T-helper 2 cell treated with Interferon-gamma antibody and Interleukin-4, amounts not matched to agents 5 μg/mL and 100 μg/mL, for 36 hours (primary cell): ENCODE results near the gene NTMT2.
"Not testable (repeated sequence)": the region's sequence is repeated elsewhere in the genome, so short reads cannot be mapped to it uniquely, and the experiment has no call there.

Source experiments
- DNase-seq: peaks from one replicate; pipeline ENCODE4 v3.0.0; 2021; ENCODE audit warnings: low spot score
- H3K27ac Mint-ChIP-seq: one replicate; pipeline ENCODE4 v1.8.0; 2021; ENCODE audit warnings: mild to moderate bottlenecking, mixed read lengths
- H3K27me3 Mint-ChIP-seq: one replicate; pipeline ENCODE4 v1.8.0; 2021; ENCODE audit warnings: low read depth, mixed read lengths
- H3K36me3 Mint-ChIP-seq: one replicate; pipeline ENCODE4 v1.8.0; 2021; ENCODE audit warnings: low read depth, mixed read lengths
- H3K4me1 Mint-ChIP-seq: one replicate; pipeline ENCODE4 v1.8.0; 2021; ENCODE audit warnings: low read depth, mixed read lengths
- H3K4me3 Mint-ChIP-seq: one replicate; pipeline ENCODE4 v1.8.0; 2022; ENCODE audit warnings: mild to moderate bottlenecking, moderate library complexity, mixed read lengths
- H3K9me3 Mint-ChIP-seq: one replicate; pipeline ENCODE4 v1.8.0; 2021; ENCODE audit warnings: mixed read lengths

Gene NTMT2

GRCh38 chr1:170145770-170146676, at the start of gene NTMT2:
NTMT2 (plus strand) TSS chr1:170145959; CDS start chr1:170146108, 149 bp downstream.
- H3K9me3 Mint-ChIP-seq, result no peaks in the 10 kb centered on the region
- no peak within 1 kb of the TSS for H3K4me3 Mint-ChIP-seq
- no peak within 1 kb of the TSS for H3K27ac Mint-ChIP-seq
- no peaks in the 10 kb centered on the region for H3K4me1 Mint-ChIP-seq
- no peaks in the 10 kb centered on the region for H3K36me3 Mint-ChIP-seq
- no peaks in the 10 kb centered on the region for H3K27me3 Mint-ChIP-seq
- DNase-seq, result no peak

GRCh38 chr1:170095976-170096748, 49.6 kb upstream of the NTMT2 start:
- Mint-ChIP-seq H3K4me1 (no peaks in the 10 kb centered on the region), H3K9me3 (no peaks in the 10 kb centered on the region), H3K27ac (no peak overlapping the region), H3K36me3 (no peaks in the 10 kb centered on the region), H3K27me3 (peaks cover 8% of the 10 kb centered on the region), H3K4me3 (no peak overlapping the region)
- no peak for DNase-seq

DNA sequence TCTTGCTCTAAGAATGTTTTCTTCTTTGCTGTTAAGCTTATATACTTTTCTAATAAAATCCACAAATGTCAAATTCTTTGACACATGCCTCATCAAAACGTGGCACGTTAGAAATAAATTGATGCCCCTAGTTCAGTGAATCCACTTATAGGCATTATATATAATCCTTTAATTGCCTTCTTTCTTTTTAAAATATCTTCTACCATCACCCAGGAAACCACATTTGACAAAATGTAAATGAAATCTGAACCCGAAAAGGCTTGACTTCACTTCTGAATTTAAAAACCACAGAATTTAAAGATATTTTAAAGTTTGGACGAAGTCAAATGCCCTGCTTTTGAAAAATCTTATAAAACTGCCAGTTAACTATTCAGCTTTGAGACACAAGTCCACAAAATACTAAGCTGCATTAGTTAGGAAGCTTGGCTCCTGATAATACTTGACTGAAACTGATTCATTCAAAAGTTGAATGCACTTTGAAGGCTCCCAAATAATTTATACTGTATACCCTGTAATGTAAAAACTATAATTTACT, 48.9 kb upstream of the NTMT2 start:
- H3K9me3 Mint-ChIP-seq, result no peaks in the 10 kb centered on the region
- DNase-seq, result no peak
- H3K36me3 Mint-ChIP-seq, result no peaks in the 10 kb centered on the region
- no peaks in the 10 kb centered on the region for H3K4me1 Mint-ChIP-seq
- no peak overlapping the region for H3K27ac Mint-ChIP-seq
- H3K27me3 Mint-ChIP-seq, result peaks cover 8% of the 10 kb centered on the region
- H3K4me3 Mint-ChIP-seq, result no peak overlapping the region

GRCh38 chr1:170097449-170097948, 48.3 kb upstream of the NTMT2 start:
- DNase-seq, result no peak
- no peaks in the 10 kb centered on the region for H3K36me3 Mint-ChIP-seq
- no peaks in the 10 kb centered on the region for H3K9me3 Mint-ChIP-seq
- peaks cover 8% of the 10 kb centered on the region for H3K27me3 Mint-ChIP-seq
- no peak overlapping the region for H3K4me3 Mint-ChIP-seq
- H3K27ac Mint-ChIP-seq, result no peak overlapping the region
- H3K4me1 Mint-ChIP-seq, result no peaks in the 10 kb centered on the region

GRCh38 chr1:170113140-170113539, 32.6 kb upstream of the NTMT2 start:
- not testable (repeated sequence) for H3K9me3 Mint-ChIP-seq, H3K27ac Mint-ChIP-seq, DNase-seq, H3K27me3 Mint-ChIP-seq, H3K4me3 Mint-ChIP-seq, H3K36me3 Mint-ChIP-seq, H3K4me1 Mint-ChIP-seq

DNA sequence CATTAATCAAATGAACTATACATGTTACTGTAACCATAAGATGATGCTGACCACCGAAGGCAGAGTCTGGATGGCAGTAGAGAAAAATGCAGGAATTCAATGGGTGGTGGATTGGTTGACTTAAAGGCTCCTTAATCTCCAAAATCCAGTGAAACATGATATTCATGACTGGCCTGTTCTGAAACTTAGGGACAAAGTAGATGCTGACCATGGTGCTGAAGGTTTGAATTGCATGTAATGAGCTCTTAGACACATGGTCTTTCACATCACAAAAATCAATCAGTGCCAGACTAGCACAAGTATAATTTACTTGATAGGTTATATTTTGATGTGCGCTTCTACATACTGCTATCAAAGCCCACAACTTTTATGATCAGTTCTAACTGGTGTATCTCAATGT, 30.9 kb upstream of the NTMT2 start:
- no peaks in the 10 kb centered on the region for H3K36me3 Mint-ChIP-seq
- no peak overlapping the region for H3K27ac Mint-ChIP-seq
- H3K27me3 Mint-ChIP-seq, result no peaks in the 10 kb centered on the region
- no peaks in the 10 kb centered on the region for H3K4me1 Mint-ChIP-seq
- H3K9me3 Mint-ChIP-seq, result no peaks in the 10 kb centered on the region
- DNase-seq, result no peak
- no peak overlapping the region for H3K4me3 Mint-ChIP-seq

- no peak overlapping the region for H3K27ac Mint-ChIP-seq
- H3K36me3 Mint-ChIP-seq, result no peaks in the 10 kb centered on the region
- no peak for DNase-seq
- H3K27me3 Mint-ChIP-seq, result no peaks in the 10 kb centered on the region
- no peaks in the 10 kb centered on the region for H3K9me3 Mint-ChIP-seq
- no peak overlapping the region for H3K4me3 Mint-ChIP-seq
- no peaks in the 10 kb centered on the region for H3K4me1 Mint-ChIP-seq
Measured at GRCh38 chr1:170122366-170122765, 23.4 kb upstream of the NTMT2 start.

GRCh38 chr1:170125269-170125668, 20.5 kb upstream of the NTMT2 start:
- Mint-ChIP-seq H3K27ac (no peak overlapping the region), H3K4me1 (no peaks in the 10 kb centered on the region), H3K27me3 (peaks cover 2% of the 10 kb centered on the region), H3K36me3 (no peaks in the 10 kb centered on the region), H3K4me3 (no peak overlapping the region), H3K9me3 (no peaks in the 10 kb centered on the region)
- no peak for DNase-seq

- Mint-ChIP-seq H3K4me1 (no peaks in the 10 kb centered on the region), H3K27me3 (peaks cover 2% of the 10 kb centered on the region), H3K27ac (no peak overlapping the region), H3K36me3 (no peaks in the 10 kb centered on the region), H3K4me3 (no peak overlapping the region), H3K9me3 (no peaks in the 10 kb centered on the region)
- no peak for DNase-seq
Measured at GRCh38 chr1:170126696-170127095, 19.1 kb upstream of the NTMT2 start.

DNA sequence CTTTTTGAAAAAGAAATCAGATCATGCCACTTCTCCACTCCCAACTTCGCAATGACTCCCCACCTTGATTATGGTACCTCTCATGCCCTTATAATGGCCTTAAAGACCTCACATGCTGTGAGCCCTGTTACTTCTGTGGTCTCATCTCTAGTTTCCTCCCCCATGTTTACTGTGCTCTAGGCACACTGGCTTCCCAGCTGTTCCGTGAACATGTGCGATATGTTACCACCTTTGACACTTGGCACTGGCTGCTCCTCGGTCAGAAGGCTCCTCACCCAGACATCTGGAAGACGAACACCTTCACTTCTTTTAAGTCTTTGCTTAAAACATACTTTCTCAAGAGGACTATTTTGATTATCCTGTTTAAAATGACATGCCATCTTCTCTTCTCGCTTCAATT, 14.3 kb upstream of the NTMT2 start:
- Mint-ChIP-seq H3K9me3 (no peaks in the 10 kb centered on the region), H3K36me3 (no peaks in the 10 kb centered on the region), H3K4me1 (no peaks in the 10 kb centered on the region), H3K27me3 (peaks cover 2% of the 10 kb centered on the region), H3K27ac (no peak overlapping the region), H3K4me3 (no peak overlapping the region)
- DNase-seq, result no peak

DNA sequence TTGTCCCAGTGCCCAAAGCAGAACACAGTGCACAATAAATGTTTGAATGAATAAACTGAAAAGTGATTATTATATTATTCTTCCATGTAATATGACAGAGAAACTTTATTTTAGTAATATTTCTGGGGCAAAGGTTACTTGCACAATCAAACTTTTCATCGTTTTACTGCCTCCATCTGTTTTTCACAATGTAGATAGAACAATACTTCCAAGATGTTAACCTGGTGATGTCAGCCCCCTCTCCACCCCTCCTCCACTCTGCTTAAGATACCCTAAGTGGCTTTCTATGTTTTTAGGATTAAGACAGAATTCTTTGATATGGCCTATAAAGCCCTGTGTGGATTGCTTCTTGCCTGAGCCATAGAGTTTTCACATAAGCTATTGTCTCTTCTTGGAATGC, 13.8 kb upstream of the NTMT2 start:
- Mint-ChIP-seq H3K4me3 (no peak overlapping the region), H3K27me3 (peaks cover 2% of the 10 kb centered on the region), H3K4me1 (no peaks in the 10 kb centered on the region), H3K36me3 (no peaks in the 10 kb centered on the region), H3K27ac (no peak overlapping the region), H3K9me3 (no peaks in the 10 kb centered on the region)
- DNase-seq, result no peak

- Mint-ChIP-seq H3K4me1 (no peaks in the 10 kb centered on the region), H3K27ac (no peak overlapping the region), H3K27me3 (no peaks in the 10 kb centered on the region), H3K9me3 (no peaks in the 10 kb centered on the region), H3K36me3 (no peaks in the 10 kb centered on the region), H3K4me3 (no peak overlapping the region)
- no peak for DNase-seq
Measured at GRCh38 chr1:170133766-170134495, 11.8 kb upstream of the NTMT2 start.

DNA sequence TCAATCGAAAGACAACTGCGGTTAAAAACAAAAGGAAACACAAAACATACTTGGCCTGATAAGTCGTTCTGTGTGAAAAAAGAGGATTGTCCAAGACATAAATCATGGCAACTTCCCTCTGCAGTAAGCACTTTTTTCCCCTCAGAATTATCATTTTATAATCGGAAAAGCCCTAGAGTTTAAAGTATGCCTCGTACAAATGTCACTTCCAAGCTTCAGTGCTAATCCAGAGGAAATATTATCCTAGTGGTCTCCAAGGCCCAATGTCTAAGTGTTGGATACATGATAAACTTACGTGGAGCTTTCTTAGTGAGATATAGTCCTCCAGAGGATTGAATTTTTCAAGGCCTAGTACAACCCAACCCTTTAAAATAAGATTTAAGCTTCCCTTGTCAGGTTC, 11.2 kb upstream of the NTMT2 start:
- DNase-seq, result no peak
- Mint-ChIP-seq H3K4me1 (no peaks in the 10 kb centered on the region), H3K36me3 (no peaks in the 10 kb centered on the region), H3K27ac (no peak overlapping the region), H3K9me3 (no peaks in the 10 kb centered on the region), H3K27me3 (no peaks in the 10 kb centered on the region), H3K4me3 (no peak overlapping the region)
